ENCODE results near the gene USP34.

GRCh38 chr2:61318553-61318952 lies 152.3 kb downstream of the USP34 start:
- no peak for TF ChIP-seq GATA2 (IDR thresholded peaks at IDR 0.05; ENCODE audit: low read depth, low read length)
- TF ChIP-seq GATA3 (IDR thresholded peaks at IDR 0.05; ENCODE audit: low read depth, low read length) = no peak

All from SH-SY5Y (cell line).